HG03095 (cell line): ENCODE data around the gene ROBO4.

Experiments
- ATAC-seq: cut with Tn5 transposase; IDR thresholded peaks from one replicate; pipeline ENCODE4 v1.9.1; 2021; ENCODE audit warnings: moderate library complexity; ENCODE audit not compliant: unreplicated experiment

Gene ROBO4

GRCh38 chr11:124919898-124920297, 22.2 kb upstream of the ROBO4 start:
- ATAC-seq: no peak

GRCh38 chr11:124918950-124919349, 21.3 kb upstream of the ROBO4 start, which contains the start of gene HEPN1:
HEPN1 (plus strand) TSS chr11:124919250.
- no peak for ATAC-seq

- ATAC-seq: no peak
Measured at GRCh38 chr11:124917115-124917637, 19.5 kb upstream of the ROBO4 start.

- no peak for ATAC-seq
Measured at GRCh38 chr11:124916370-124916710, 18.7 kb upstream of the ROBO4 start.

GRCh38 chr11:124915541-124916369, 18.1 kb upstream of the ROBO4 start:
- no peak for ATAC-seq

- ATAC-seq: no peak
Measured at GRCh38 chr11:124902616-124903015, 5.0 kb upstream of the ROBO4 start.

GRCh38 chr11:124900464-124900863, 2.8 kb upstream of the ROBO4 start:
- no peak for ATAC-seq

- no peak for ATAC-seq
Measured at GRCh38 chr11:124899383-124900145, 1.9 kb upstream of the ROBO4 start.

- ATAC-seq: no peak
Measured at GRCh38 chr11:124898711-124899110, 1.0 kb upstream of the ROBO4 start.

GRCh38 chr11:124898263-124898680, 607 bp upstream of the ROBO4 start:
- no peak for ATAC-seq

GRCh38 chr11:124896821-124897391, 759 bp downstream of the ROBO4 start:
- no peak for ATAC-seq

GRCh38 chr11:124896071-124896750, 1.5 kb downstream of the ROBO4 start:
- ATAC-seq: no peak

- ATAC-seq: no peak
Measured at GRCh38 chr11:124895471-124895971, 2.1 kb downstream of the ROBO4 start.

- ATAC-seq: no peak
Measured at GRCh38 chr11:124894606-124895430, 2.8 kb downstream of the ROBO4 start.

- ATAC-seq: no peak
Measured at GRCh38 chr11:124893781-124894401, 3.8 kb downstream of the ROBO4 start.

- ATAC-seq: no peak
Measured at GRCh38 chr11:124892750-124893454, 4.8 kb downstream of the ROBO4 start.

- no peak for ATAC-seq
Measured at GRCh38 chr11:124892146-124892545, 5.5 kb downstream of the ROBO4 start.

GRCh38 chr11:124891373-124891861, 6.2 kb downstream of the ROBO4 start:
- no peak for ATAC-seq
